ENCODE data around the gene FNDC3B.
A peak's percentile ranks its signal among the peaks of the same experiment; 100 is the strongest.

FNDC3B gene

GRCh38 chr3:172333692-172334457 is 294.5 kb downstream of the FNDC3B start:
- TF ChIP-seq, protein P1, sequence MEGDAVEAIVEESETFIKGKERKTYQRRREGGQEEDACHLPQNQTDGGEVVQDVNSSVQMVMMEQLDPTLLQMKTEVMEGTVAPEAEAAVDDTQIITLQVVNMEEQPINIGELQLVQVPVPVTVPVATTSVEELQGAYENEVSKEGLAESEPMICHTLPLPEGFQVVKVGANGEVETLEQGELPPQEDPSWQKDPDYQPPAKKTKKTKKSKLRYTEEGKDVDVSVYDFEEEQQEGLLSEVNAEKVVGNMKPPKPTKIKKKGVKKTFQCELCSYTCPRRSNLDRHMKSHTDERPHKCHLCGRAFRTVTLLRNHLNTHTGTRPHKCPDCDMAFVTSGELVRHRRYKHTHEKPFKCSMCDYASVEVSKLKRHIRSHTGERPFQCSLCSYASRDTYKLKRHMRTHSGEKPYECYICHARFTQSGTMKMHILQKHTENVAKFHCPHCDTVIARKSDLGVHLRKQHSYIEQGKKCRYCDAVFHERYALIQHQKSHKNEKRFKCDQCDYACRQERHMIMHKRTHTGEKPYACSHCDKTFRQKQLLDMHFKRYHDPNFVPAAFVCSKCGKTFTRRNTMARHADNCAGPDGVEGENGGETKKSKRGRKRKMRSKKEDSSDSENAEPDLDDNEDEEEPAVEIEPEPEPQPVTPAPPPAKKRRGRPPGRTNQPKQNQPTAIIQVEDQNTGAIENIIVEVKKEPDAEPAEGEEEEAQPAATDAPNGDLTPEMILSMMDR (IDR thresholded peaks at IDR 0.05) = peak; percentile 36; the same call in 1 of the 2 replicates

GRCh38 chr3:172334671-172335207 is 295.4 kb downstream of the FNDC3B start:
- TF ChIP-seq, protein P1 (IDR thresholded peaks at IDR 0.05) = no peak

DNA sequence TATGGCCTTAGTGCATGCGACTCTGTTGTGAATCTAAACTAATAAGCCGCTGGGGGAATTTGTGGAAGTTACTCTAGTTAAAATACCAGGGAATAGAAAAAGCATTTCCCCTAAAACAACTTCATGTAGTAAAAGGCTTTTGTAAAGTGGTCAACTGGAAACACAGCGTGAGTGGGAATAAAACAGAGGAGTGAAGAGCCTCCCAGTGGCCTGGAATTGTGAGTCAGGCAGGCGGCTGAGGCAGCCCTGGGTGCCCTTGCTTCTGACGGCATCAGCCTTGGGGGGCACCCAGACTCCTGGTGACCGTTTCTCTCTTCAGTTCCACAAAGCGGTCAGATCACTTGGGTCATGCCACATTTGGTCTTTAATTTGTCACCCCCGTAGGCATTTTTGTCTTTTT is 300.5 kb downstream of the FNDC3B start:
- TF ChIP-seq, protein P1 (IDR thresholded peaks at IDR 0.05) = no peak

GRCh38 chr3:172340583-172340982 is 301.2 kb downstream of the FNDC3B start:
- TF ChIP-seq, protein P1 (IDR thresholded peaks at IDR 0.05) = no peak

DNA sequence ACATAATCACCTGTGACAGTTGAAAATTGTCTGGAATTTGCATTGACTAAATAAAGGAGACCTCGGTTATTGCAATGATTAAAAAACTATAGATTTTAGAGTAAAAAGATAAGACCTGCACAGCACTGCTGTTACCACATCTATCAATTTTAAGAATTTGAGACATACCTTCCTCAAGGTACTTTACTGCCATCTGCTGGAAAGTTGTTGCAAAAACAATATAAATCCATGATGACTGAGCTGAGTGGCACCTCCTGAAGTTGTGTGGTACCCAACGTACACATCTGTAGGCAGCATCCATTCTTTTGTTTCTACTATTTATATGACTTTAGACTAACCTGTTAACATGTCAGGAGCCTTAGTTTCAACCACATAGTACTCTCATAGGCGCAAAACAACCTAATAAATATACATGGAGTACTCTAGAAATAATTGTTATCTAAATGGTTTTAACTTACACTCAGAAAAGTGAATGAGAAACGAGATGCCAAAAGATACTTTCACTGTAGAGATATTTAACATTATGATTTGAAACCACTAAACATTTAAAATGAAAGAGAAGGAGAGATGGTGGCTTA is 302.2 kb downstream of the FNDC3B start:
- TF ChIP-seq, protein P1 (IDR thresholded peaks at IDR 0.05) = peak; percentile 72

DNA sequence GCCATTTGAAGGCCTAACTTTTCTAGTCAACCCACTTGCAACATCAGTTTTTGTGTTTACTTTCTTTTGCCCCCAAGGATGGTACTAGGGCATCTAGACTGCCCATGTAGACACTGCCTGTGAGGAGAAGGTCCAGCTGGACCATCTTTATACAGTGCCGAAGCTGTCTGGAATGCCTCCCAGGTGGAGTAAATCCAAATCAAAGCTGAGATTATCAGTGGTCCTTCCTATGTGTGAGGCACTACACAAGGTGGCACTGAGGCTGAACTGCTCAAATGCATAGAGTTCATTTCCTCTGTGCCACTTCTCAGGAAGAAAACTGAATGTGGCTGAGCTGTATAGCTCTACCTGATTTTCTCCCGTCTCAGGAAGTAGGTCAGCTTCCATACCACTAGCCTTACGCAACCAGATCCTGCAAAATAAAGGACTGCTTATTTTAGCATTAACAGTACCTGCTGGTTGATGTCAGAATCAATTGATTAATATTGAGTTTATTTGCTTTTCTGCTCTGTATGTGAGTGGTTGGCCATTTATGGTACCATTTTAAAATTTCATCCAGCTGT is 302.8 kb downstream of the FNDC3B start:
- TF ChIP-seq, protein P1 (IDR thresholded peaks at IDR 0.05) = no peak

- TF ChIP-seq, protein P1 (IDR thresholded peaks at IDR 0.05) = no peak
Measured at GRCh38 chr3:172343117-172343516, 303.7 kb downstream of the FNDC3B start.

Measured in LNCAP (cell line).